GM18951 (cell line): Measurements from ENCODE around the gene ADRA2C.

Experiments used
- POLR2A ChIP-seq: IDR thresholded peaks from 4 replicates; pipeline ENCODE4 v1.6.1; 2011; ENCODE audit warnings: mild to moderate bottlenecking; ENCODE audit not compliant: insufficient read length, insufficient read depth; ENCODE audit errors: extremely low read depth
- in situ Hi-C: fragments of 300-500 bp; cut with MboI; formaldehyde crosslinking; loops from one replicate; pipeline ENCODE4 v1.12.0; 2022; ENCODE audit warnings: low sequenced_read_pairs, mixed read lengths, inconsistent platforms; ENCODE audit not compliant: unreplicated experiment

Gene ADRA2C

DNA sequence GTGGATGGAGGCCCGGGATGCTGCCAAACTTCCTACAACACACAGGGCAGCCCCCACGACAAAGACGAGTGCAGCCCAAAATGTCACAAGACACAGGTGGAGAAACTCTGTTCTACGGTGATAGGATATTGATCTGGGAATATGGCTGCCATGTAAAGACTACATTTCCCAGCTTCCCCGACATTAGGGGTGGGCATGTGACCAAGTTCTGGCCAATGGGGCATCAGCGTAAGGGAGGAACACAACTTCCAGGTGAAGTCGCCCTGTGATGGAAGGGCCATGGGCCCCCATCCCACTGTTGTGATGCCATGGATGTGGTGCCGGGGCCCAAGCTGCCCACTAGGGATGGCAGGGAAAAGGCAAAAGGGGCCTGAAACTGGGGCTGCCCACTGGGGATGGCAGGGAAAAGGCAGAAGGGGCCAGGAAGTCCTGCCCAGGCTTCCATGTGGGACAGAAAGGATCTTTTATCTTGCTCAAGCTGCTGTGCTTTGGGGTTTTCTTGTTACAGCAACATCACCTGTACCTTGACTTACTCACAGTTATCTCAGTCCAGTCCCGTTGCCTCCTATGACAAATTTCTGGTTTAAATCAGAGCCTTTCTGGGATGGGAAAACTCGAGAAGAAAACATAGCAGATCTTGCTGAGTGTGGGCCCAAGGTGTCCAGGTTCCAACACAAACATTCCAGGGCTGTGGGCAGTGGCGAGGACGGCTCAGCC lies 9.7 kb upstream of the ADRA2C start:
- TF ChIP-seq POLR2A: no peak
- in situ Hi-C loops: no loop called here

DNA sequence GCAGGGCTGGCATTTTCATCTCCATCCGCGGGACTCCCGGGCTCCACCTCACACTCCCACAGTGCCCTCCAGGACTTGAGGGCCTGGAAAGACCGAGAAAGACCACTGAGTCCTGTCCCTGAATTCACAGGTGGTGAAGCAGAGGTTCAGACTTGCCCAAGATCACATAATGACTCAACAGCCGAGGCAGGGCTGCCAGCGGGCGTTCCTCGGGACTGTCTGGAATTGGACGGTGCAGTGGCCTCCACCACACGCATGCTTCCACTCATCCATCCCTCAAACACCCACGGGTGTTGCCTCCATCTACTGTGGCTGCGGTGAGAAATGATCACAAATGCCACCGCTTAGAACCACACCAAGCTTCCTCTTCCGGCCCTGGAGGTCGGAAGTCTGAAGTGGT lies 6.9 kb upstream of the ADRA2C start:
- TF ChIP-seq POLR2A: no peak
- in situ Hi-C loops: no loop called here

- in situ Hi-C loops: no loop called here
- TF ChIP-seq POLR2A: no peak
Observed at GRCh38 chr4:3760346-3760745, 5.8 kb upstream of the ADRA2C start.

- in situ Hi-C loops: no loop called here
- TF ChIP-seq POLR2A: no peak
Observed at GRCh38 chr4:3760841-3761240, 5.3 kb upstream of the ADRA2C start.

DNA sequence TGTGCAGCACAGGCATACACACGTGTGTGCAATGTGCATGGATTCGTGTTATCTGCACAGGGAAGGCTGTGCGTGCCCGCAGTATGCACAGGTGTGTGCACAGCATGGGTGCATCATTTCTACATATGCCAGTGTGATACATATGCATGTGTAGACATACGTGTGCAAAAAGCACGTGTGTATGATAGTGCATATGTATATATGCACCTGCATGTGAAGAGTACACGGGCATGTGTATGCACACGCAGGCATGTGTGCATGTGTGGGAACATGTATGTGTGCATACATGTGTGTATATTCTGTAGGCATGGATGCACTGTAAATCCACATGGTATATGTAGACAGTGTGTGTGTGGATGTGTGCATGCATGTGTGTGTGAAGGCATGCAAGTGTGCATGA lies 3.9 kb upstream of the ADRA2C start:
- in situ Hi-C loops: no loop called here
- no peak for TF ChIP-seq POLR2A

DNA sequence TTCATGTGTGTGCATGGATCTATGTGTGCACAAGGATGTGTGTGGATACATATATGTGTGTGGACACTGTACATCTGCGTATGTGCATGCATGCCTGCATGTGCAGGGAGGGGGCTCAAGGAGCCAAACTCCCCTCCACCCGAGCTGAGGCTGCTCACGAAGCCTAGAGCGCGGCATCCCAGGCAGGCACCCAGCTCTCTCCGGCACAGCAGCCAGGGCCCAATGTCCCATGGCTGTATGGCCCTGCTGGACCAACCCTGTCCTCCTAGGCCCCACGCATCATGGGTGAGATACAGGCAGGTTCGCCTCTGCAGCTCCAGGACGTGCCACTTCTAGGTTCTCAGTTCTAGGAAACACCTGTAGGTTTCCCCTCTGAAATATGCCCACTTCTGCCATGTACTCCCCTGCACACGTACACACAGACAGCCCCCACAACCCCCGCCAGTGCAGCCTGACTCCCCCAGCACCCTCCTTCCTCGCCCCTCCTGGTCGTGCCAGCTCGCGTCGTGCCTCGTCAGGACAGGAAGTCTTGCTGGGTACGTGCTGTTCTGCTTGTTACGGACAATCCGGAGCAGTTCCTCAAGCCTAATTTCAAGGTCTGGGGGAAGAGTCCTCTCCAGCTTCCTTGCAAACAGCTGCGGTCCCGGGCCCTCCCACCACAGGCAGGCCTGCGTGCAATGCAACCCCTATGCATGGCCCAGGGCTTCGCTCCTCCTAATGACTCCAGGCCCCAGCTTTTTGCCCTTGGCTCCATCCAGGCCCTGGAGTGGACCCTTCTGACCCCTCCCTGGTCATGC lies 3.2 kb upstream of the ADRA2C start:
- no peak for TF ChIP-seq POLR2A
- in situ Hi-C loops: no loop called here

DNA sequence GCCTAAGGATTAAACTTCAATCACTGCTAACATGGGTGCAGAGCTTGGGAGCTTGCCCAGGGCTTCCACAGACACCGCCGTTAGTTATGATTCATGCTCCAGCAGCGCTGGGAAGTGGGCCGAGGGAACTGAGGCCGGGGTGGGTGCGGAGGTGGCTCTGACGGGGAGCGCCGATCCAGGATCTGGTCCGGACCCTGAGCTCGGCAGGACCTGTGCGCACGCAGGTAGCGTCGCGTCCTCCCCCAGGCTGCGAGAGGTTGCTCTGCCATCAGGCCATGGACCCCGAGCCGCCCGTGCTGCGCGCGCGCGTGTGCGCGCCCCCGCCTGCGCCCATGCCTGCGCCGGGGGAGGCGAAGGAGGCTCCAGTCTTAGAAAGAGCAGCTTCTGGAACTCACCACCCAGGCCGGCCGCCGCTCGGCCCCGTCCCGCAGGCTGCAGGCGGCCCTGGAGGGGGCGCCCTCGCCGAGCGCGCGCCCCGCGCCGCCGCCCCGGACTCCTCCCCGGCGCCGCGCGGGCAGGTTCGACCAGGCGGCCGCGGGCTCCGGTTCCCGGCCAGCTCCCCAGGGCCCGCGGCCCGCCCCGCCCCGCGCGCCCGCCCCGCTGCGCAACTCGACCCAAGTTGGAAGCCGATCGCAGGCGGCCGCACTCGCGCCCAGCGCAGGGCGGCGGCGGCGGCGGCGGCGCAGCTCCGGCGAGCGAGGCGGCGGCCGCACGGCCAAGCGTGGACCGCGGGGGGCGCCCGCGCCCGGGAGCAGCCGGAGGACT lies 732 bp upstream of the ADRA2C start:
- in situ Hi-C loops: no loop called here
- TF ChIP-seq POLR2A: no peak

DNA sequence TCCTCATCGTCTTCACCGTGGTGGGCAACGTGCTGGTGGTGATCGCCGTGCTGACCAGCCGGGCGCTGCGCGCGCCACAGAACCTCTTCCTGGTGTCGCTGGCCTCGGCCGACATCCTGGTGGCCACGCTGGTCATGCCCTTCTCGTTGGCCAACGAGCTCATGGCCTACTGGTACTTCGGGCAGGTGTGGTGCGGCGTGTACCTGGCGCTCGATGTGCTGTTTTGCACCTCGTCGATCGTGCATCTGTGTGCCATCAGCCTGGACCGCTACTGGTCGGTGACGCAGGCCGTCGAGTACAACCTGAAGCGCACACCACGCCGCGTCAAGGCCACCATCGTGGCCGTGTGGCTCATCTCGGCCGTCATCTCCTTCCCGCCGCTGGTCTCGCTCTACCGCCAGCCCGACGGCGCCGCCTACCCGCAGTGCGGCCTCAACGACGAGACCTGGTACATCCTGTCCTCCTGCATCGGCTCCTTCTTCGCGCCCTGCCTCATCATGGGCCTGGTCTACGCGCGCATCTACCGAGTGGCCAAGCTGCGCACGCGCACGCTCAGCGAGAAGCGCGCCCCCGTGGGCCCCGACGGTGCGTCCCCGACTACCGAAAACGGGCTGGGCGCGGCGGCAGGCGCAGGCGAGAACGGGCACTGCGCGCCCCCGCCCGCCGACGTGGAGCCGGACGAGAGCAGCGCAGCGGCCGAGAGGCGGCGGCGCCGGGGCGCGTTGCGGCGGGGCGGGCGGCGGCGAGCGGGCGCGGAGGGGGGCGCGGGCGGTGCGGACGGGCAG lies 792 bp downstream of the ADRA2C start:
- TF ChIP-seq POLR2A: no peak
- in situ Hi-C loops: no loop called here

- in situ Hi-C loops: no loop called here
- no peak for TF ChIP-seq POLR2A
Observed at GRCh38 chr4:3767570-3768288, 1.5 kb downstream of the ADRA2C start.

DNA sequence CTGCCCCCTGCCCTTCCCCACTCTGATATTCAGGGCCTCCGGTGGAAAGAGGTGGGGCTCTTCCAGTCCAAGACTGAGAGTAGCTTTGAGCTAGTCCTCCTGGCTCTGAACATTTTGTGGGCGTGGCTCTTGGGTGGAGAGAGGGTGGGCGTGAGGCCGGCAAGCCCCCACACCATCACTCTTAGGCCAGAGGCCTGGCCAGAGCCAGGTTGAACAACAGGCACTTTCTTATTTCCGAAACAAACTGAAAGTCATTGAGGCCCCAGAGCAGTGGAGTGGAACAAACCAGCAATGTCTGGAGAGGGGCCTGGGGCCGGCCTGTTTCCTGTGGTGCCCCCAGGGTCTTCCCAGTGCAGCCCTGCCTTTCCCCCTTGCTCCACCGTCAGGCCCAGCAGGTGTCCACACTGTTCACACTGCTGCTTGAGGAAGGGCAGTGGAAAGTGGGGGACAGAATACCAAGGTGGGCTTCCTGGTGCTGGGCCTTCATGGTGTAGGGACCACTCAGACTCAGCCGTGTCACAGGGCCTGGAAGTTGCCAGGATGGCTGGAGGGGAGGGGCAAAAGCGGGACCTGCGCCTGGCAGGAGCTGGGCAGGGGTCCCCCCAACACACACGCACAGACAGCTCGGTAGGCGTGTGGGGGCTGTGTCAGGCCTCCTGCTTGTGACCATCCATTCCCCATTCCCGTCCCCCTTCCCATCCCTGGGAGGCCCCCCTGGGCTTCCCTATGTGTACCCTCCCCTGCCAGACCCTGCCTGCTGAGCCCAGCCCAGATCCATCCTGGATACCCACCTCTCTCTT lies 2.9 kb downstream of the ADRA2C start:
- no peak for TF ChIP-seq POLR2A
- in situ Hi-C loops: no loop called here

DNA sequence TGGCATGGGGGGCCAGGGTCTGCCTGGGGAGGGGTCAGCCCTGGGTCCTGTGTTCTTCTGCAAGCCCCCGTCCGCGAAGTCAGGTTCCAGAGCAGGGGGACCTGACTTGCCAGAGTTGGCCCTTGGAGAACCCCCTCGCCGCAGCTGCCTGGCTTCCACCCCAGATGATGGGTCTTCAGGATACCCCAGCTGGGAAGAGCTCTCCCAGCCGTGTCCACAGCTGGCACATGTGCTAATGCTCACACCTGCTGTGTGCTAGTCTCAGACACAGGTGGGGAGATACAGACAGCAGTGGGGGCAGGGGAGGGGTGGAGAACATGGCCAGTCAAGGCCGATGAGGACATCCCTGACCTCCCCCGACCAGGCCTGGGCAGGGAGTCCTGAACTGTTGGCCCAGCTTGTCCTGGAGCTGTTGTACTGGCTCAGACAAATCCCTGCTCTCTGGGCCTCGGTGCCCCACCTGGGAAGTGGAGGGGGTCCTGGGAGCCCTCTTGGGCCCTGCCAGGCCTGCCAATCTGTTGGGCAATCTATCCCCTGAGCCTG lies 3.5 kb downstream of the ADRA2C start:
- in situ Hi-C loops: no loop called here
- no peak for TF ChIP-seq POLR2A
